ENCODE results near the gene VEZT.
A peak's percentile ranks its signal among the peaks of the same experiment; 100 is the strongest.
"Not testable (repeated sequence)": the region's sequence is repeated elsewhere in the genome, so short reads cannot be mapped to it uniquely, and the experiment has no call there.

The VEZT gene

GRCh38 chr12:95220726-95221125 is 3.1 kb downstream of the VEZT start:
- H3K36me3 Mint-ChIP-seq (ENCODE audit: insufficient read depth), result peaks cover 21% of the 10 kb centered on the region
- H3K4me3 Mint-ChIP-seq, result peak overlapping the region in 1 of 2 donors; percentile 13
- H3K27me3 Mint-ChIP-seq, result no peaks in the 10 kb centered on the region
- H3K27ac Mint-ChIP-seq, result no peak overlapping the region
- DNase-seq (no peak), ATAC-seq (replicated peaks) (no peak)
- no peaks in the 10 kb centered on the region for H3K9me3 Mint-ChIP-seq
- H3K4me1 Mint-ChIP-seq (ENCODE audit: low read depth in 2 of 2), result peaks cover 21 to 31% of the 10 kb centered on the region in 2 donors

DNA sequence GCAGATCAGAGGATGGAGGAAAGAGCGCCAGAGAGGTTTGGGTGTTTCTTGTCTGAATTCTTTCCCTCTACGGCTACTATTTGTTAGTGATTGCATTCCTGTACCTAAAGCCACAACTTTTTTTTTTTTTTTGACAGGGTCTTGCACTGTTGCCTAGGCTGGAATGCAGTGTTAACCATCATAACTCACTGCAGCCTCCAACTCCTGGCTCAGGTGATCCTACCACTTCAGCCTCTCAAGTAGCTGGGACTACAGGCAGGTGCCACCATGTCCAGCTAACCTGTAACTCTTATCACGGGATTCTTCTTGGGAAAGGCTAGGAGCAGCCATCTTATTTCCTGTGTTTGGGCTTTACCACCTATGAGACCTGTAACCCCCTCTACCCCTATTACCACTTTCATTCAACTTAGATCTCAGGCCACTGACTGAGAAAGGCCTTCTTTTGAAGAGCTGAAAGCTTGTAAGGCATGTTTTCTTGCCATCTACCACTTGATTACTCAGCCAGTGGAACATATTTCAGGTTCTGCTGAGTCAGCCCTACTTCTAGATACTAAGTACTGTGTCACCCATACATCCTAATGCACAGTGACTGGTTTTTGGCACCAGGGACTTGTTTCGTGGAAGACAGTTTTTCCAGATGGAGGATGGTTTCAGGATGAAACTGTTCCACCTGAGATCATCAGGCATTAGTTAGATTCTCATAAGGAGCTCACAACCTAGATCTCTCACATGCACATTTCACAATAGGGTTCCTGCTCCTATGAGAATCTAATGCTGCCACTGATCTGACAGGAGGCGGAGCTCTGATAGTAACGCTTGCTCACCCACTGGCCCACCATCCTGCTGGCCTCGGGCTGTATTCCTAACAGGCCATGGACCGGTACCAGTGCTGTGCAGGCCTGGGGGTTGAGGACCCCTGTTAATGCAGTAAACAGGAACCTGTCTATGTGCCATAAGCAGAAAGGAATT is 6.9 kb downstream of the VEZT start:
- Mint-ChIP-seq H3K4me3 (no peak overlapping the region), H3K27ac (peak overlapping the region in 1 of 2 donors; percentile 39), H3K4me1 (ENCODE audit: low read depth in 2 of 2) (peaks cover 15 to 24% of the 10 kb centered on the region in 2 donors), H3K9me3 (no peaks in the 10 kb centered on the region), H3K36me3 (ENCODE audit: insufficient read depth) (peaks cover 10% of the 10 kb centered on the region), H3K27me3 (no peaks in the 10 kb centered on the region)
- ATAC-seq (replicated peaks) (no peak), DNase-seq (no peak)

GRCh38 chr12:95225645-95226212 is 8.1 kb downstream of the VEZT start:
- Mint-ChIP-seq H3K9me3 (no peaks in the 10 kb centered on the region), H3K36me3 (ENCODE audit: insufficient read depth) (peaks cover 14% of the 10 kb centered on the region), H3K27me3 (no peaks in the 10 kb centered on the region), H3K4me3 (no peak overlapping the region), H3K4me1 (ENCODE audit: low read depth in 2 of 2) (peaks cover 17 to 23% of the 10 kb centered on the region in 2 donors), H3K27ac (no peak overlapping the region)
- ATAC-seq (replicated peaks) (no peak), DNase-seq (no peak)

GRCh38 chr12:95227818-95228356 is 10.3 kb downstream of the VEZT start:
- H3K4me1 Mint-ChIP-seq (ENCODE audit: low read depth in 2 of 2), result peaks cover 16 to 30% of the 10 kb centered on the region in 2 donors
- DNase-seq, result no peak
- no peaks in the 10 kb centered on the region for H3K9me3 Mint-ChIP-seq
- H3K36me3 Mint-ChIP-seq (ENCODE audit: insufficient read depth), result peaks cover 14% of the 10 kb centered on the region
- no peak for ATAC-seq (replicated peaks)
- H3K27me3 Mint-ChIP-seq, result no peaks in the 10 kb centered on the region
- no peak overlapping the region for H3K4me3 Mint-ChIP-seq
- H3K27ac Mint-ChIP-seq, result peak overlapping the region in 1 of 2 donors; percentile 5

DNA sequence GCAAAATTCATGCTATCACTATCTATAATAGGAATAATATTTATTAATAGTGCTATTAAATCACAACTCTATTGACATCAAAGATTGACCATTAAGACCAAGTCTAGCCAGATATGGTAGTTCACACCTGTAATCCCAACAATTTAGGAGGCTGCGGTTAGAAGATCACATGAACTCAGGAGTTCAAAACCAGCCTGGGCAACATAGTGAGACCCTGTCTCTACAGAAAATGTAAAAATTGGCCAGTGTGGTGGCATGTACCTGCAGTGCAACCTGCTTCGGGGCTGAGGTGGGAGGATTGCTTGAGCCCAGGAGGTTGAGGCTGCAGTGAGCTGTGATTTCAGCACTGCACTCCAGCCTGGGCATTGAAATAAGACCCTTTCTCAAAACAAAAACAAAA is 11.0 kb downstream of the VEZT start:
- Mint-ChIP-seq H3K27me3 (no peaks in the 10 kb centered on the region), H3K4me1 (ENCODE audit: low read depth in 2 of 2) (peaks cover 16 to 30% of the 10 kb centered on the region in 2 donors)

DNA sequence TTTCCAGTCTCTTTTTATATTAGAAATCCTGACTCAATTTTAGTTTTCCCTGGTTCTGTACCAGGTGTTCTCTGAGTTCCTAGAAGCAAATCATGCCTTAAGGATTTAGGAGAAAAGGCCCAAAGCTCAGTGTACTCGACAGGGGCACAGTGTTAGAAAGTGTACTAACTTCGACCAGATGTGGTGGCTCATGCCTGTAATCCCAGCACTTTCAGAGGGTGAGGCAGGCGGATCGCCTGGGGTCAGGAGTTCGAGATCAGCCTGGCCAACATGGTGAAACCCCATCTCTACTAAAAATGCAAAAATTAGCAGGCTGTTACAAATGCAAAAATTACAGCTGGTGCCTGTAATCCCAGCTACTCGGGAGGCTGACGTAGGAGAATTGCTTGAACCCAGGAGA is 12.0 kb downstream of the VEZT start:
- Mint-ChIP-seq H3K9me3 (no peaks in the 10 kb centered on the region), H3K4me1 (ENCODE audit: low read depth in 2 of 2) (peaks cover 11 to 27% of the 10 kb centered on the region in 2 donors), H3K27ac (no peak overlapping the region), H3K27me3 (no peaks in the 10 kb centered on the region), H3K4me3 (no peak overlapping the region), H3K36me3 (ENCODE audit: insufficient read depth) (peaks cover 10% of the 10 kb centered on the region)
- DNase-seq (no peak), ATAC-seq (replicated peaks) (no peak)

More for the DNA sequence above, 11.0 kb downstream of the VEZT start:
- no peak overlapping the region for H3K27ac Mint-ChIP-seq
- no peaks in the 10 kb centered on the region for H3K9me3 Mint-ChIP-seq
- peaks cover 9% of the 10 kb centered on the region for H3K36me3 Mint-ChIP-seq (ENCODE audit: insufficient read depth)
- no peak overlapping the region for H3K4me3 Mint-ChIP-seq
- DNase-seq (no peak), ATAC-seq (replicated peaks) (no peak)

DNA sequence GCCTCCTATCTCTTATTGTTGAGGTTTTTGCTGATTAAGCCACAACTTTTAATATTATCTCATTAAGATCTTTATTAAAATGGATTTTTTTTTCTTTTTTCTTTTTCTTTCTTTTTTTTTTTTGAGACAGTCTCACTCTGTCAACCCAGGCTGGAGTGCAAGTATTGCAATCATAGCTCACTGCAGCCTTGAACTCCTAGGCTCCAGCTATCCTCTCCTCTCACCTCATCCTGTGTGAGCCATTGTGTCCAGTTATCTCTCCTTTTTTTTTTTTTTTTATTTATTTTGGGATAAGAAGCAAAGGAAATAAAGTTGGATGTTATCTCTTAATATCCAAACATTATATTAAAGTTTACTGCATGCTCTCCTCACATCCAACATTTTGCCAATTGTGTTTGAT is 12.7 kb downstream of the VEZT start:
- no peak overlapping the region for H3K4me3 Mint-ChIP-seq
- H3K4me1 Mint-ChIP-seq (ENCODE audit: low read depth in 2 of 2), result peaks cover 6 to 23% of the 10 kb centered on the region in 2 donors
- H3K27ac Mint-ChIP-seq, result peak overlapping the region in 1 of 2 donors; percentile 35
- H3K9me3 Mint-ChIP-seq, result no peaks in the 10 kb centered on the region
- H3K36me3 Mint-ChIP-seq (ENCODE audit: insufficient read depth), result peaks cover 12% of the 10 kb centered on the region
- H3K27me3 Mint-ChIP-seq, result no peaks in the 10 kb centered on the region
- DNase-seq (no peak), ATAC-seq (replicated peaks) (no peak)

- no peak for ATAC-seq (replicated peaks)
- Mint-ChIP-seq H3K27me3 (no peaks in the 10 kb centered on the region), H3K9me3 (no peaks in the 10 kb centered on the region), H3K4me3 (no peak overlapping the region), H3K36me3 (ENCODE audit: insufficient read depth) (peaks cover 6% of the 10 kb centered on the region), H3K4me1 (ENCODE audit: low read depth in 2 of 2) (peaks cover 6 to 23% of the 10 kb centered on the region in 2 donors), H3K27ac (no peak overlapping the region)
- no peak for DNase-seq
These were observed 13.6 kb downstream of the VEZT start for GRCh38 chr12:95231190-95231589.

GRCh38 chr12:95234187-95234586 is 16.6 kb downstream of the VEZT start:
- not testable (repeated sequence) for H3K27me3 Mint-ChIP-seq; H3K27ac Mint-ChIP-seq; H3K9me3 Mint-ChIP-seq; ATAC-seq (replicated peaks); H3K4me3 Mint-ChIP-seq; H3K36me3 Mint-ChIP-seq (ENCODE audit: insufficient read depth); DNase-seq
- peaks cover 9 to 22% of the 10 kb centered on the region in 2 donors for H3K4me1 Mint-ChIP-seq (ENCODE audit: low read depth in 2 of 2)

- not testable (repeated sequence) for H3K36me3 Mint-ChIP-seq (ENCODE audit: insufficient read depth); H3K27me3 Mint-ChIP-seq; H3K9me3 Mint-ChIP-seq; H3K27ac Mint-ChIP-seq; H3K4me3 Mint-ChIP-seq; DNase-seq; ATAC-seq (replicated peaks)
- H3K4me1 Mint-ChIP-seq (ENCODE audit: low read depth in 2 of 2), result peaks cover 13 to 25% of the 10 kb centered on the region in 2 donors
These were observed 18.0 kb downstream of the VEZT start for GRCh38 chr12:95235621-95236020.

GRCh38 chr12:95237315-95237714 is 19.7 kb downstream of the VEZT start:
- peaks cover 13 to 18% of the 10 kb centered on the region in 2 donors for H3K4me1 Mint-ChIP-seq (ENCODE audit: low read depth in 2 of 2)
- H3K9me3 Mint-ChIP-seq, result no peaks in the 10 kb centered on the region
- no peaks in the 10 kb centered on the region for H3K27me3 Mint-ChIP-seq
- ATAC-seq (replicated peaks) (no peak), DNase-seq (no peak)
- H3K4me3 Mint-ChIP-seq, result no peak overlapping the region
- H3K27ac Mint-ChIP-seq, result peak overlapping the region in 1 of 2 donors; percentile 72
- H3K36me3 Mint-ChIP-seq (ENCODE audit: insufficient read depth), result peaks cover 11% of the 10 kb centered on the region

GRCh38 chr12:95238150-95238549 is 20.5 kb downstream of the VEZT start:
- Mint-ChIP-seq H3K36me3 (ENCODE audit: insufficient read depth) (peaks cover 19% of the 10 kb centered on the region), H3K4me3 (no peak overlapping the region), H3K27ac (peak overlapping the region in 1 of 2 donors; percentile 2), H3K27me3 (no peaks in the 10 kb centered on the region), H3K4me1 (ENCODE audit: low read depth in 2 of 2) (peaks cover 12 to 18% of the 10 kb centered on the region in 2 donors), H3K9me3 (no peaks in the 10 kb centered on the region)
- ATAC-seq (replicated peaks) (no peak), DNase-seq (no peak)

GRCh38 chr12:95239216-95239615 is 21.6 kb downstream of the VEZT start:
- peak overlapping the region in 1 of 2 donors; percentile 84 for H3K27ac Mint-ChIP-seq
- no peak for ATAC-seq (replicated peaks)
- H3K36me3 Mint-ChIP-seq (ENCODE audit: insufficient read depth), result peaks cover 19% of the 10 kb centered on the region
- peaks cover 12 to 18% of the 10 kb centered on the region in 2 donors for H3K4me1 Mint-ChIP-seq (ENCODE audit: low read depth in 2 of 2)
- no peaks in the 10 kb centered on the region for H3K27me3 Mint-ChIP-seq
- no peak for DNase-seq
- H3K9me3 Mint-ChIP-seq, result no peaks in the 10 kb centered on the region
- no peak overlapping the region for H3K4me3 Mint-ChIP-seq

Data from effector memory CD8-positive, alpha-beta T cell (primary cell).